HepG2 (cell line): ENCODE measurements around the gene SNAI1. TPM values are rescaled to one million over a fixed set of nuclear protein-coding genes. Genes with fewer than 3 reads are reported as not detected.

Experiments used
- ATF3 ChIP-seq: sonication (generic); formaldehyde crosslinking; IDR thresholded peaks from 2 replicates; pipeline ENCODE4 v1.4.0; 2020; ENCODE audit warnings: missing genetic modification reagents
- DPF2 ChIP-seq: sonication (generic); formaldehyde crosslinking; IDR thresholded peaks from 2 replicates; pipeline ENCODE4 v1.4.0; 2020; ENCODE audit warnings: mild to moderate bottlenecking, low read depth, missing genetic modification reagents, borderline replicate concordance
- NONO ChIP-seq, 2 experiments: fragments of 450-650 bp in 1 of 2; sonication (generic) in 1 of 2; formaldehyde crosslinking in 1 of 2; IDR thresholded peaks in 1 of 2; conservative IDR thresholded peaks in 1 of 2; 2 replicates each; pipeline versions ENCODE4 v1.6.1 to v1.8.0; 2017 to 2022; ENCODE audit warnings: mild to moderate bottlenecking in 1 of 2, missing genetic modification reagents in 1 of 2, moderate library complexity in 1 of 2
- NR2F1 ChIP-seq, 2 experiments: fragments of 450-650 bp in 1 of 2; formaldehyde crosslinking in 1 of 2; IDR thresholded peaks; 2 replicates each; pipeline versions ENCODE4 v1.5.0 to v1.6.1; 2016 to 2020; ENCODE audit warnings: mild to moderate bottlenecking in 1 of 2, missing compliant biosample characterization in 1 of 2, missing genetic modification reagents in 1 of 2, moderate library complexity in 1 of 2
- RFXAP ChIP-seq: sonication (generic); formaldehyde crosslinking; IDR thresholded peaks from 2 replicates; pipeline ENCODE4 v1.4.0; 2020; ENCODE audit warnings: missing genetic modification reagents, borderline replicate concordance
- TFDP1 ChIP-seq: IDR thresholded peaks from 2 replicates; pipeline ENCODE4 v1.6.1; 2016; ENCODE audit warnings: missing compliant biosample characterization, missing genetic modification reagents, borderline replicate concordance
- ZNF687 ChIP-seq: sonication (generic); formaldehyde crosslinking; IDR thresholded peaks from 2 replicates; pipeline ENCODE4 v1.5.1; 2020; ENCODE audit warnings: mild to moderate bottlenecking, missing genetic modification reagents, moderate library complexity
- polyA plus RNA-seq, 8 experiments: library from polyadenylated mRNA; depleted of rRNA in 3 of 8; stranded (reverse) in 7 of 8; unstranded in 1 of 8; fragments of >200 nt; fragmentation: Illumina TruSeq in 4 of 8; extraction: Trizol in 4 of 8; gene quantifications; 2 replicates each; pipeline versions ENCODE4 v1.2.1 to v1.2.3, GENCODE V29; 2011 to 2016; ENCODE audit warnings: low read depth in 4 of 8, missing spikeins in 1 of 8, mixed read lengths in 1 of 8; ENCODE audit not compliant: insufficient read depth in 1 of 8
- total RNA-seq, 5 experiments: library from RNA; depleted of rRNA; stranded (reverse); fragments of >200 nt; fragmentation: Illumina TruSeq; extraction: Trizol; gene quantifications; 2 replicates each; pipeline ENCODE4 v1.2.3, GENCODE V29; 2016; ENCODE audit warnings: low read depth in 1 of 5

The SNAI1 gene
- total and polyA plus RNA-seq, 2 of the 13 experiments (the other 11 are each of a cell fraction or from before 2014, with no cell fraction given): 1.3 to 1.4 TPM

GRCh38 chr20:49976542-49976941 lies 6.2 kb upstream of the SNAI1 start (continued):
- peak; percentile 68 for TF ChIP-seq ATF3
- TF ChIP-seq NONO (IDR thresholded peaks at IDR 0.05): no peak
- TF ChIP-seq NONO (CRISPR knock-in tag; conservative IDR thresholded peaks at IDR 0.05): no peak
- peak; percentile 66 to 79; a peak in 2 of 4 replicates for TF ChIP-seq NR2F1 (CRISPR knock-in tag; IDR thresholded peaks at IDR 0.05)
- no peak for TF ChIP-seq TFDP1 (CRISPR knock-in tag)
- TF ChIP-seq RFXAP (CRISPR knock-in tag): no peak
- TF ChIP-seq DPF2 (CRISPR knock-in tag): no peak; the same call in 1 of the 2 replicates
- no peak for TF ChIP-seq ZNF687 (CRISPR knock-in tag)
